GM21528 (cell line): ENCODE results near the gene TRIM2.
"Not testable (repeated sequence)": the region's sequence is repeated elsewhere in the genome, so short reads cannot be mapped to it uniquely, and the experiment has no call there.

Experiments
- ATAC-seq: cut with Tn5 transposase; IDR thresholded peaks from one replicate; pipeline ENCODE4 v1.9.1; 2021; ENCODE audit warnings: mild to moderate bottlenecking, moderate library complexity; ENCODE audit not compliant: unreplicated experiment, low FRiP score

TRIM2 gene

GRCh38 chr4:153186046-153186728 lies 18.1 kb upstream of the TRIM2 start:
- no peak for ATAC-seq

GRCh38 chr4:153189016-153189801 lies 15.0 kb upstream of the TRIM2 start:
- no peak for ATAC-seq

- no peak for ATAC-seq
Measured at GRCh38 chr4:153191795-153192363, 12.4 kb upstream of the TRIM2 start.

- no peak for ATAC-seq
Measured at GRCh38 chr4:153197301-153197700, 6.9 kb upstream of the TRIM2 start.

GRCh38 chr4:153198719-153199118 lies 5.5 kb upstream of the TRIM2 start:
- ATAC-seq, result no peak

GRCh38 chr4:153203746-153204145 lies 497 bp upstream of the TRIM2 start:
- ATAC-seq, result not testable (repeated sequence)

- ATAC-seq, result no peak
Measured at GRCh38 chr4:153204728-153205648, 745 bp downstream of the TRIM2 start.

GRCh38 chr4:153205757-153206156 lies 1.5 kb downstream of the TRIM2 start:
- ATAC-seq, result no peak

GRCh38 chr4:153206534-153206933 lies 2.3 kb downstream of the TRIM2 start:
- ATAC-seq, result no peak

GRCh38 chr4:153207027-153207426 lies 2.8 kb downstream of the TRIM2 start:
- no peak for ATAC-seq

GRCh38 chr4:153207567-153207966 lies 3.3 kb downstream of the TRIM2 start:
- ATAC-seq, result no peak

GRCh38 chr4:153209410-153209809 lies 5.2 kb downstream of the TRIM2 start:
- ATAC-seq, result no peak

- no peak for ATAC-seq
Measured at GRCh38 chr4:153210727-153211126, 6.5 kb downstream of the TRIM2 start.

GRCh38 chr4:153211986-153212728 lies 7.9 kb downstream of the TRIM2 start:
- no peak for ATAC-seq

- no peak for ATAC-seq
Measured at GRCh38 chr4:153212736-153213135, 8.5 kb downstream of the TRIM2 start.

- no peak for ATAC-seq
Measured at GRCh38 chr4:153215921-153216320, 11.7 kb downstream of the TRIM2 start.

GRCh38 chr4:153216546-153216945 lies 12.3 kb downstream of the TRIM2 start:
- ATAC-seq, result no peak

- no peak for ATAC-seq
Measured at GRCh38 chr4:153217440-153217839, 13.2 kb downstream of the TRIM2 start.

- ATAC-seq, result no peak
Measured at GRCh38 chr4:153218961-153219360, 14.7 kb downstream of the TRIM2 start.
